Measurements from ENCODE around the gene DCC. TPM values are rescaled to one million over a fixed set of nuclear protein-coding genes. Genes with fewer than 3 reads are reported as not detected.

DCC gene
- total RNA-seq, 1 donor from 2014 or later = not detected

DNA sequence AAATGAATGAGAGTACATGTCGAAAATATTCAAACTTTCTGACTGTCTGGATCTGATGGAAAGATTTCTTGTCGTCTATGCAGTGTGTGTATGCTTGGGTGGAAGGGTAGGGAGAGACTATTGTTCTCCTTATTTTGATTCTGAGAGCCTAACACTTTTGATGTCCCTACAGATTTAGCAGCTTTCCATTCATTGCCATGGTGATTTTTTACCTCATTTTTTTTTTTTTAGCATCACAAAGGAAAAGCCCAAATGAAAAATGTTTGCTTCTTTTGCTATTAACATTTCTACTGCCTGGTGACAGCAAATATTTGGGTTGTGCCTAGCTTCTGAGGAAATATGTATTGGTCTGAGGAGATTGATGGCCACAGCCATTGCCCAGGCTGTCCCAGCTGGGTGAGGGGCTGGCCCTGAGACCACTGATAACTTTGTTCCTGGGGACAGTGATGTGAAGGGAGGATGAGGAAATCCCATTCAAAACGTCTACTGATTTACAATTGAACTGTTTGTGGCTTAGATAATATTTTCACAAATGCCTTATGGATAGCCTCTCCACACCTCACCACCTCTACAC, 558.6 kb downstream of the DCC start:
- TF ChIP-seq, protein P1, sequence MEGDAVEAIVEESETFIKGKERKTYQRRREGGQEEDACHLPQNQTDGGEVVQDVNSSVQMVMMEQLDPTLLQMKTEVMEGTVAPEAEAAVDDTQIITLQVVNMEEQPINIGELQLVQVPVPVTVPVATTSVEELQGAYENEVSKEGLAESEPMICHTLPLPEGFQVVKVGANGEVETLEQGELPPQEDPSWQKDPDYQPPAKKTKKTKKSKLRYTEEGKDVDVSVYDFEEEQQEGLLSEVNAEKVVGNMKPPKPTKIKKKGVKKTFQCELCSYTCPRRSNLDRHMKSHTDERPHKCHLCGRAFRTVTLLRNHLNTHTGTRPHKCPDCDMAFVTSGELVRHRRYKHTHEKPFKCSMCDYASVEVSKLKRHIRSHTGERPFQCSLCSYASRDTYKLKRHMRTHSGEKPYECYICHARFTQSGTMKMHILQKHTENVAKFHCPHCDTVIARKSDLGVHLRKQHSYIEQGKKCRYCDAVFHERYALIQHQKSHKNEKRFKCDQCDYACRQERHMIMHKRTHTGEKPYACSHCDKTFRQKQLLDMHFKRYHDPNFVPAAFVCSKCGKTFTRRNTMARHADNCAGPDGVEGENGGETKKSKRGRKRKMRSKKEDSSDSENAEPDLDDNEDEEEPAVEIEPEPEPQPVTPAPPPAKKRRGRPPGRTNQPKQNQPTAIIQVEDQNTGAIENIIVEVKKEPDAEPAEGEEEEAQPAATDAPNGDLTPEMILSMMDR (conservative IDR thresholded peaks at IDR 0.05; ENCODE audit: low read depth, low read length) = no peak
- no peak for DNase-seq (ENCODE audit: low read depth)
- no peak overlapping the region for H3K4me3 ChIP-seq (ENCODE audit: low read depth, low read length)

DNA sequence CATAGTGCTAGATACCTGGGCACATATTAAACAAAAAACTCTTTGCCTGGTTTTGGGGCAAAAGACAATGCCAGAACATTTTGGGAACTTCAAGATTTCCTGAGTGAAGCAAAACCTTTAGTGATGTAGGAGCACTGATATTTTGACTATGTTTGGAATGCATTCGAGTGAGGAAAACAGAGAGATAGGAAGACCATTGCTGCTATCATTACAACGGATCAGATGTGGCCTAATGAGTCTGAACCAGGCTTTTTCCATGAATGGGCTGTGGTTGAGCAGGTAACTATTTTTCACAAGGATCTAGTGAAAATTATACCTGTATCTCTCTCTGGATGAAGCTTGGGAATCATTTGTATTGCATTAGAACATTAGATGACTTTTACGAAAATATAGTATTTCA, 562.2 kb downstream of the DCC start:
- no peak overlapping the region for H3K4me3 ChIP-seq (ENCODE audit: low read depth, low read length)
- no peak for DNase-seq (ENCODE audit: low read depth)
- TF ChIP-seq, protein P1 (conservative IDR thresholded peaks at IDR 0.05; ENCODE audit: low read depth, low read length) = no peak

DNA sequence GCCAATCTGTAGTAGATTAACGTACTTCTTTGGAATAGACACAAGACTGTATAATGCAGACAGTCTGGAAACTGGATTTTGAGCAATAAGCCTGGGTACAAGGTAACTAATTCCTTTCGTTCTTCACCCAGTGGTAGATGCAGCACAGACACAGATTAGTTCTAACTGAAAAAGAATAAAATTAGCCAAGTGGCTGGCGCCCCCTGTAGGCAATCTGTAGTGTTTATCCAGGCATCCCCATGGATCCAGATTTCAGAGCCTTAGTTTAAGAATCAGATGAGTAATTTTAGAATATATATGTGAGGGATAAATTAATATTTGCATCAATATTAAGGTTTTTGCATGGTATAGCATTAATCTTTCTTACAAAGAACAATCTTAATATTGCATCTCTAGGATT, 563.9 kb downstream of the DCC start:
- H3K4me3 ChIP-seq (ENCODE audit: low read depth, low read length) = no peak overlapping the region
- no peak for DNase-seq (ENCODE audit: low read depth)
- TF ChIP-seq, protein P1 (conservative IDR thresholded peaks at IDR 0.05; ENCODE audit: low read depth, low read length) = peak; percentile 81

DNA sequence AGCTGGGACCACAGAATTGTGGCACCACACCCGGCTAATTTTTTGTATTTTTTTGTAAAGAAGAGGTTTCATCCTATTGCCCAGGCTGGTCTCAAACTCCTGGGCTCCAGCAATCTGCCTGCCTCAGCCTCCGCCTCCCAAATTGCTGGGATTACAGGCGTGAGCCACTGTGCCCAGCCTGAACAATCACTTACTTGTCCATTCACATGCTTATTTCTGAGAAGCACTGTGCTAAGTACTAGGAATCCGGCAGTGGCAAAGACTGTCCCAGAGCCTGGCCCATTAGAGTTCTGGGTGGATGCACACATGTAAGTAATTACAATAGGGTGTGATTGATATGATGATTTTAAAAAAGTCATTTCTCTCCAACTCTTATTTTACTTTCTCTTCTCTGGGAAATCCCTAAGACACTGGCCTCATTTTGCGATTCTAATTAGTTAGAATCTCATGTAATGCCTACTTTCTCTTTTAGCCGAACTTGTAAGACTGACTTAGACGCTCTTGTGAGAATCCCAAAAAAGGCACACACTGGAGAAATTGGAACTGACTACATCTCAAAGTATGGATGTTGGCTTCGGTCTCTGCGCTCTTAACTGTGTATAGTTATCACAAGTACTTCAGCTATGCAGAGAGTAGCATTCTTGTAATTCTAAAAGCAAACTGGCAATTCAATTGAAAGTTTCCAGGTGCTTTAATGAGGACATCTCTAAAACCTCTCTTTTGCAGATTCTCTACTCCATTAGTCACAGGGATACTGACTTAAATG, 567.7 kb downstream of the DCC start:
- DNase-seq (ENCODE audit: low read depth) = no peak
- no peak overlapping the region for H3K4me3 ChIP-seq (ENCODE audit: low read depth, low read length)
- TF ChIP-seq, protein P1 (conservative IDR thresholded peaks at IDR 0.05; ENCODE audit: low read depth, low read length) = no peak

DNA sequence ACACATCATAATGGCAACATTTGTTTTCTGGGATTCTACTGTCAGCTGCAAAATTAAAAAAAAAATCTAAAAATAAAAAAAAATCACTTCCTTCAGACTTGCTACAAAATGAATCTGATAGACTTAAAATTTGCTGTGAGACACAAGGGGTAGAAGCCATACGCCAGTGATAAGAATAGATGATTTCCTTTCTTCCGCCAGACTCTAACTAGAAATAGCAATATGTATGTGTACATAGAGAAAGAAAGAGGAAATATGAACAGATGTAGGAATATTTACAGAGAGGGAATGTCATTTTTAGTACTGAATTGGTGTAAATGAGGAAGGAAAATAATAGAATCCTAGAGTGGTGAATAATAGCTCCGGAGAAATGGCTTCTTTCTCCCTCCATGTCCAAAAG, 574.2 kb downstream of the DCC start:
- H3K4me3 ChIP-seq (ENCODE audit: low read depth, low read length) = no peak overlapping the region
- no peak for DNase-seq (ENCODE audit: low read depth)
- TF ChIP-seq, protein P1 (conservative IDR thresholded peaks at IDR 0.05; ENCODE audit: low read depth, low read length) = no peak

DNA sequence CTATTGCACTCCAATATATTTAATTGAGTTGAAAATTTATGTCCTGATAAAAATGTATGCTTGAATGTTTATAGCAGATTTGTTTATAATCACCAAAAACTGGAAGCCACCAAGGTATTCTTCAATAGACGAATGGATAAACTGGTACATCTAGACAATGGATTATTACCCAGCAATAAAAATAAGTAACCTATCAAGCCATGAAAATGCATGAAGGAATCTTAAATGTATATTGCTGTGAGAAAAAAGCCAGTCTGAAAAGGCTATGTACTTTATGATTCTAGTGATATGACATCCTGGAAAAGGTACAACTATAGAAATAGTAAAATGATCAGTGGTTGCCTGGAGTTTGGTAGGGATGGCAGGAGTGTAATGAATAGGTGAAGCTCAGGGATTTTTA, 580.7 kb downstream of the DCC start:
- TF ChIP-seq, protein P1 (conservative IDR thresholded peaks at IDR 0.05; ENCODE audit: low read depth, low read length) = no peak

DNA sequence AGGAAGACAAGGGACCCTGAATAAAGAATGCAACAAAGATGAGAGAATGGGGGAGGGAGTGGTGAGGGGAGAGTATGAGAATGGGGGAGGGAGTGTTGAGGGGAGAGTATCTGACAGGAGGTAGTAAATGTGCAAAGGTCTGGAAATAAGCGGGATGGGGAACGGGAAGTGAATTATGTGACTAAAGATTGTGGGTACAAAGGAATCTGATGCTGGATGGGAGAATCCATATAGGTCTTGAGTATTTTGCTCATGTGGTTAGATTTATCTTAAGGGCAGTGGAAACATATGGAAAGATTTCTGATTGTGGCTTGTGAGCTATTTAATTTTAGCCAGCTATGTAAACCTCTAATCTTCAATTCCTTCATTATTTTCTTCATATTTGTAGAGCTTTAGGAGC, 593.4 kb downstream of the DCC start:
- DNase-seq (ENCODE audit: low read depth) = no peak
- TF ChIP-seq, protein P1 (conservative IDR thresholded peaks at IDR 0.05; ENCODE audit: low read depth, low read length) = no peak

More for the DNA sequence above, 580.7 kb downstream of the DCC start:
- H3K4me3 ChIP-seq (ENCODE audit: low read depth, low read length) = no peak overlapping the region
- DNase-seq (ENCODE audit: low read depth) = no peak

More for the DNA sequence above, 593.4 kb downstream of the DCC start:
- H3K4me3 ChIP-seq (ENCODE audit: low read depth, low read length) = no peak overlapping the region

Measured in epithelial cell of proximal tubule (primary cell).